Fibroblast of skin of left quadriceps (primary cell): Measurements from ENCODE around the gene RYR2.
"Not testable (repeated sequence)": the region's sequence is repeated elsewhere in the genome, so short reads cannot be mapped to it uniquely, and the experiment has no call there.

Source experiments
- DNase-seq, 2 experiments: peaks; one replicate each; pipeline ENCODE4 v3.0.0-alpha.2; 2013; ENCODE audit warnings: low read depth in 2 of 2

RYR2 gene

GRCh38 chr1:237084341-237085077 is 42.5 kb downstream of the RYR2 start:
- DNase-seq = no peak

- no peak for DNase-seq
Measured at GRCh38 chr1:237091691-237092090, 49.7 kb downstream of the RYR2 start.

- no peak for DNase-seq
Measured at GRCh38 chr1:237093691-237094090, 51.7 kb downstream of the RYR2 start.

- DNase-seq = no peak
Measured at GRCh38 chr1:237098541-237098940, 56.6 kb downstream of the RYR2 start.

- DNase-seq = no peak
Measured at GRCh38 chr1:237103021-237103420, 61.0 kb downstream of the RYR2 start.

GRCh38 chr1:237104096-237104495 is 62.1 kb downstream of the RYR2 start:
- no peak for DNase-seq

- DNase-seq = no peak
Measured at GRCh38 chr1:237105826-237106225, 63.8 kb downstream of the RYR2 start.

- no peak for DNase-seq
Measured at GRCh38 chr1:237108297-237109040, 66.5 kb downstream of the RYR2 start.

- no peak for DNase-seq
Measured at GRCh38 chr1:237111807-237112206, 69.8 kb downstream of the RYR2 start.

GRCh38 chr1:237112663-237113062 is 70.7 kb downstream of the RYR2 start:
- no peak for DNase-seq

- no peak for DNase-seq
Measured at GRCh38 chr1:237115035-237115434, 73.1 kb downstream of the RYR2 start.

- no peak for DNase-seq
Measured at GRCh38 chr1:237119091-237119490, 77.1 kb downstream of the RYR2 start.

- DNase-seq = no peak
Measured at GRCh38 chr1:237120683-237121082, 78.7 kb downstream of the RYR2 start.

GRCh38 chr1:237124856-237125462 is 83.0 kb downstream of the RYR2 start:
- DNase-seq = no peak

GRCh38 chr1:237126180-237126579 is 84.2 kb downstream of the RYR2 start:
- no peak for DNase-seq

GRCh38 chr1:237127301-237127700 is 85.3 kb downstream of the RYR2 start:
- DNase-seq = not testable (repeated sequence)

- DNase-seq = no peak
Measured at GRCh38 chr1:237133921-237134320, 91.9 kb downstream of the RYR2 start.

- no peak for DNase-seq
Measured at GRCh38 chr1:237134929-237135328, 92.9 kb downstream of the RYR2 start.

GRCh38 chr1:237138551-237138950 is 96.6 kb downstream of the RYR2 start:
- no peak for DNase-seq

- no peak for DNase-seq
Measured at GRCh38 chr1:237139732-237140131, 97.7 kb downstream of the RYR2 start.

GRCh38 chr1:237140986-237141385 is 99.0 kb downstream of the RYR2 start:
- DNase-seq = no peak

GRCh38 chr1:237141502-237141901 is 99.5 kb downstream of the RYR2 start:
- DNase-seq = no peak
